ENCODE measurements around the gene ANKS1A.
A peak's percentile ranks its signal among the peaks of the same experiment; 100 is the strongest.
"Not testable (repeated sequence)": the region's sequence is repeated elsewhere in the genome, so short reads cannot be mapped to it uniquely, and the experiment has no call there.

The ANKS1A gene

DNA sequence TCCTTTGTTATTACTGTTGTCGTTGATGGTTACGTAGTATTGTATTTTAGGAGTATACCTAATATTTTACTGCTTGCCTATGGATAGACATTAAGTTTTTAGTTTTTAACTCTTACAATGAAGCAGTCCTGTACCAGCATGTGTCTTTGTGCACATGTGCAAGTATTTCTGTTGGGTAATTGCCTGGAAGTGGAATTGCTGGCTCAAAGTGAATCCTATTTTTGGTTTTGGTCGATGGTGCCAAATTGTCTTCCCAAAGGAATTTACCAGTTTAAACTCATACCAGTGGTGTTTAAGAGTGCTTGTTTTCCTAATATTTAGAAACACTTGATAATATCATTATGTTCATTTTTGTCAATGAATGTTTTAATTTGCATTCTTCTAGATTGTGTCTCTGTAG is 75.5 kb downstream of the ANKS1A start:
- no peak for FAIRE-seq

GRCh38 chr6:34967461-34967860 is 78.4 kb downstream of the ANKS1A start:
- FAIRE-seq = no peak

DNA sequence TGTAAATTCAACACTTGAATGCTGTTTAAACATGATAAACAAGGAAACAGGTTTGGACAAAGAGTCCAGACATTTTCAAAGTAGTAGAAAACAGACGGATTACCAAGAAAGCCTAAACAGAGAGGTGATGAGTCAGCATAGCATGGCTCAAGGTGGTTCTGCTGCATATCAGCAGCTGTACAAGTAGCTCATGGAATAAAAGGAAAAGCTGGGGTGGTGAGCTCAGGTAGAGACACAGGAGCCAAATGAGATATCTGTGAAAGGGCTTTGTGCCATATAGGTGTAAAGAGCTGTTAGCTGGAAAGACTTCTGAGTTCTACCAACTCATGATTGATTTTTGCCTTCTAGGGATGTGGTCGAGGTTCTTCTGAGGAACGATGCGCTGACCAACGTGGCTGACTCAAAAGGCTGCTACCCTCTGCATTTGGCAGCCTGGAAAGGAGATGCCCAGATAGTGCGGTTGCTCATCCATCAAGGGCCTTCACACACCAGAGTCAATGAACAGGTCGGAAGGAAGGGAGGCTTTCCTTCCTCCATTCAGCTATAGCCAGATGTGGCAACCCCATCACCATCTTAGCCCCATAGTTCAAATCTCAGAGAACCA is 80.7 kb downstream of the ANKS1A start:
- FAIRE-seq = no peak

DNA sequence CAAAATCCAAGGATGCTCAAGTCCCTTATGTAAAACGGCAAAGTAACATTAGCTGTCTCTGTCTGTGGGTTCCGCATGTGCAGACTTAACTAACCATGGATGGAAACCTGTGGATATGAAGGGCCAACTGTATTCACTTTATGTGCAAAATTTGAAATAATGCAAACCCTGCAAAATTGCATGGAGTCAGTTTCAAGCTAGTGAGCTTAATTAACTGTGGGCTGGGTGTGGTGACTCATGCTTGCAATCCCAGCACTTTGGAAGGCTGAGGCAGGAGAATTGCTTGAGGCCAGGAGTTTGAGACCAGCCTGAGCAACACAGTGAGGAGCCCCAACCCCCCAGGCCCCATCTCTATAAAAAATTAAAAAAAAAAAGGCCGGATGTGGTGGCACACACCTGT is 81.4 kb downstream of the ANKS1A start:
- no peak for FAIRE-seq

GRCh38 chr6:34970957-34971356 is 81.9 kb downstream of the ANKS1A start:
- FAIRE-seq = no peak

- no peak for FAIRE-seq
These were observed 84.6 kb downstream of the ANKS1A start for GRCh38 chr6:34973547-34974248.

- no peak for FAIRE-seq
These were observed 85.2 kb downstream of the ANKS1A start for GRCh38 chr6:34974249-34974642.

GRCh38 chr6:34976239-34976638 is 87.2 kb downstream of the ANKS1A start:
- no peak for FAIRE-seq

DNA sequence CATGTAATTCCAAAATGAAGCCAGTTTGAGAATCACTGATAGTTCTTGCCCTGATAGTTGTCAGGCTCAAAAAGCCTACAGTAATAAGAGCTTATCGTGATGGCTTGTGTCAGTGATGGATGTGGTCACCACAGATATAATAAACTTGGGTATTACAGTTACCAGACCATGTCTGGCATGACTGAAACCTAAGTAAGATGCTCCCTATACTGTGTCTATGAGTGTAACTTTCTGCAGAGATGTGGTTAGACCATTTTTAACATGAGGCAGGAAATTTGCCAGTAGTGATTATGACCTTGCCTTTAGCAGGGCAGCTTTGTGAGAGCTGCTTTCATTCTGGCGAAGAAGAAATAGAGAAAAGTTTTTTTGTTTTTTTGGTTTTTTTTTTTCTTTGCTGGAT is 90.2 kb downstream of the ANKS1A start:
- FAIRE-seq = no peak

GRCh38 chr6:34979994-34980393 is 90.9 kb downstream of the ANKS1A start:
- no peak for FAIRE-seq

- FAIRE-seq = no peak
These were observed 92.3 kb downstream of the ANKS1A start for GRCh38 chr6:34981366-34981765.

GRCh38 chr6:34981951-34982350 is 92.9 kb downstream of the ANKS1A start:
- no peak for FAIRE-seq

- FAIRE-seq = peak; percentile 3
These were observed 93.4 kb downstream of the ANKS1A start for GRCh38 chr6:34982424-34982852.

GRCh38 chr6:34984416-34984815 is 95.4 kb downstream of the ANKS1A start:
- no peak for FAIRE-seq

DNA sequence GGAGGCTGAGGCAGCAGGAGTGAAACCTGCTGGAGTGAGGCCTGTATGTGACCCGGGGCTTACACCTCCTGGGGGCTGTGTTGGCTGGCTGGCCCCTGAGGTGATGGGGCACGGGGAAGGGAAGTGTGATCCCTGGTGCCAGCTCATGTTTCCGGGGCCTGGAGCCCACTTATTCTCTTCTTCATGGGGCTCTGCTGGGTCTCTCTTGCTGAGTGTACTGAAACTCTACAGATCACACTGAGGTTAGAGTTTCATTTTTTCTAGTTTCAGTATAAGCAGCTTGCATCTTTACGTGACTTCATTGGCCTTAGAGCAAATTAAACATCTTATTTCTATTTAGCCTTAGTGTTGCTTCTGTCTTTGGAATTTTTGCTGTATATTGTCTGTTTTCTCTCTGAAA is 96.2 kb downstream of the ANKS1A start:
- FAIRE-seq = no peak

GRCh38 chr6:34986845-34987246 is 97.8 kb downstream of the ANKS1A start:
- FAIRE-seq = peak; percentile 80

- FAIRE-seq = no peak
These were observed 98.5 kb downstream of the ANKS1A start for GRCh38 chr6:34987506-34987905.

DNA sequence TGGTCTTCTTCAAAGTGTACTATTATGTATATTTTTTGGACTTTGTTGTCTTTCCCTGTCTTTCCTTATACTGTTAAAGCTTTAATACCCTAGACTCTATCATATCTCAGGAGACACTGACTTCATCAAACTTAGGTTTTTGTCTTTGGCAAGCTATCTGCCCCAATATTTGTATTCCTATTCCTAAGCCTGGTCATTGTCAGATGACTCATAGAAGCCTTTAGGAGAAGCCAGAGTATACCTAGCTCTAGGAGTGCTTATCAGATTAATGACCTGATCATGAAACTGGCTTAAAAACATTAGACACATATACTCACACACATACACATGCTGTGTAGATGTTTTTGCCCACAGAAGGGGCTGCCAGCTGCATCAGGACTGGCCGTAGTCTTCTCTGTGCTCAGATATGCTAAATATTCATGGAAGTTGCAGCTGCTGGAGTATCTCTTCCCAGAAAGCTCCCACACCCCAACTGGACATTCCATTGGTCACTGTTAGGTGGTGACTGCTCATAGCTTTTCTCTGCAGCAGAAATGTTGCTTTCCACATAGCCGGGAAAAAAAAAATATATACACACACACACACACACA is 102.0 kb downstream of the ANKS1A start:
- no peak for FAIRE-seq

DNA sequence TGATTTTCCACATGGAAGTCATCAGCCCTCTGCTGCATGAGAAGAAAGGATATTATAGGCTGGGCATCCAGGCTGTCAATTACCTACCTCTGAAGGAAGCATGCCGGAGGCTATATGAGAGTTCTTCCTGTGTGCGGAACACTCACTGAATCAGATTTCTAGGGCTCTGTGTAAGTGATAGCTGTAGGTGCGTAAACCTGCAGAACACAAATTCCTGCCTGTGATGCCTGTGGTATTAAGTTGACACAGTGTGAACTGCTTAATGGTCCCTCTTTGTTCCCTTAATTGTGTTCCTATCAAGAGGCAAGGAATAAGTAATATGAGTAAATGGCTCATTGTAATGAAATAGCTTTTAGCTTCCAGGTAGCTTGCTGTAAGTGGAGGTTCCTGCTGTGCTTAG is 103.3 kb downstream of the ANKS1A start:
- no peak for FAIRE-seq

DNA sequence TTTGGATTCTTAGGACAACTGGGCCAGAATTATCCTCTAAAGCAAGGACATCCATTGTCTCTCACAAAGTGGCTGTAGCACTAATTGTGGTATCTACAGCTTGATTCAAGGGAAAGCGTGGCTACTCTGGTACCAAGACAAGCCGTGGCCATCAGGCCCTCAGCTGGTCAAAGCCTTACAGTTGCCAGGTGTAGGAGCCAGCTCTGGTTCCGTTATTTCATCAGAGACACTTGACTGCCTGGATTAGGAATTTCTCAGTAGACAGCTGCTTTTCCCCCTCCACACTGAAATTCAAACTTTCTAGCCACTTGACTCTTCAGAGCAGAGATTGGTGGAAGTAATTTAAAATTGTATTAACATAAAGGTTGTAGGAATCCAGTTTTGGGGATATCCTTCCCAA is 104.2 kb downstream of the ANKS1A start:
- FAIRE-seq = no peak

DNA sequence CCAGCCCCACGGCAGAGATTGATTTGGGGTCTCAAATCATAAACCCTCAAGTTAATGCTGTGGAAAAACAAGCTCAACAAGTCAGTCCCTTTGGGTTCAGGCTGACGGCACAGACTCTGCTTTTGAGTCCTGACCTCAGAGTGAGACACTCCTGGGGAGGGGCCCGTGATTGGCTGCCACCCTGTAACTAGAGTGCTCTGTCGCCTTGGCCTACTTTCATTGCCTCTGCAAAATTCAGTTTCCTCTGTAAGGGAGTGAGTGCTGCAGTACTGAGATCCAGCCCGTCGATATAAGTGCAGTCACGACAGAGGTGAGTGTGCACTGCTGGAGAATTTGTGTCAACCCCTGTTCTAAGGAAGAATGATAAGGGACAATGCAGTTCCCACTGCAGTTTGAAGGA is 105.6 kb downstream of the ANKS1A start:
- no peak for FAIRE-seq

GRCh38 chr6:34998417-34998816 is 109.4 kb downstream of the ANKS1A start:
- not testable (repeated sequence) for FAIRE-seq

- not testable (repeated sequence) for FAIRE-seq
These were observed 110.1 kb downstream of the ANKS1A start for GRCh38 chr6:34999153-34999552.

DNA sequence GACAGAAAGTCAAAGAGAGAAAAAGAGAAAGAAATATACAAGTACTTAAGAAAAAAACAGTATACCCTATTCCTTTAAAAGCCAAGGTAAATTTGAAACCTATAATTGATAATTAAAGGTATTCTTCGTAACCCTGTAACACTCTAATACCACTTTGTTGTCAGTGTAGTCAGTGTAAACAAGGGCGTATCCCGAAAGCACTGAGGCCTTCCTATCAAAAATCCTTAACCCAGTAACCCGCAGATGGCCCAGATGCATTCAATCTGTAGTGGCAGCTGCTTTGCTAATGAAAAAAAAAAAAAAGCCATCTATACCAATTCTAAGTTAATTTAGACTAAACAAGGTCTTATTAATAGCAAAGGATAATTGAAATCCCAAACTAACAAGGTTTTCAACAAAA is 110.9 kb downstream of the ANKS1A start:
- not testable (repeated sequence) for FAIRE-seq
